Mesendoderm (in vitro differentiated cells): ENCODE data around the gene ZDHHC11B.
"Not testable (repeated sequence)": the region's sequence is repeated elsewhere in the genome, so short reads cannot be mapped to it uniquely, and the experiment has no call there.

Experiments
- DNase-seq: peaks from one replicate; pipeline ENCODE4 v3.0.0; 2013
- H2AK5ac ChIP-seq: 2 replicates; pipeline ENCODE4 v1.6.1; 2013; ENCODE audit warnings: low read length, inconsistent platforms
- H2BK120ac ChIP-seq: 2 replicates; pipeline ENCODE4 v1.6.1; 2013; ENCODE audit warnings: low read depth, mild to moderate bottlenecking, low read length, moderate library complexity, mixed read lengths
- H2BK15ac ChIP-seq: replicated peaks from 2 replicates; pipeline ENCODE4 v1.6.1; 2013; ENCODE audit warnings: low read depth, mild to moderate bottlenecking, moderate library complexity
- H2BK5ac ChIP-seq: 2 replicates; pipeline ENCODE4 v1.6.1; 2013; ENCODE audit warnings: low read length, inconsistent platforms
- H3K18ac ChIP-seq: 2 replicates; pipeline ENCODE4 v1.6.1; 2013; ENCODE audit warnings: mild to moderate bottlenecking, low read length, mixed read lengths
- H3K23ac ChIP-seq: one replicate; pipeline ENCODE4 v1.6.1; 2013; ENCODE audit warnings: low read length
- H3K27ac ChIP-seq: 2 replicates; pipeline ENCODE4 v1.5.1; 2013; ENCODE audit warnings: low read depth, mild to moderate bottlenecking, inconsistent platforms, low read length, moderate library complexity
- H3K27me3 ChIP-seq: 2 replicates; pipeline ENCODE4 v1.6.1; 2013; ENCODE audit warnings: low read length, control low read depth, mild to moderate bottlenecking, inconsistent platforms; ENCODE audit not compliant: insufficient read depth, poor library complexity
- H3K36me3 ChIP-seq: 2 replicates; pipeline ENCODE4 v1.6.1; 2013; ENCODE audit warnings: low read length, inconsistent platforms; ENCODE audit not compliant: control insufficient read depth, insufficient read depth
- H3K4ac ChIP-seq: one replicate; pipeline ENCODE4 v1.6.1; 2013; ENCODE audit warnings: low read depth, mild to moderate bottlenecking, low read length, moderate library complexity
- H3K4me1 ChIP-seq: 2 replicates; pipeline ENCODE4 v1.6.1; 2013; ENCODE audit warnings: low read depth, low read length, inconsistent platforms; ENCODE audit not compliant: control insufficient read depth
- H3K4me2 ChIP-seq: 2 replicates; pipeline ENCODE4 v1.6.1; 2013; ENCODE audit warnings: low read length
- H3K4me3 ChIP-seq: 2 replicates; pipeline ENCODE4 v1.5.1; 2013; ENCODE audit warnings: mild to moderate bottlenecking, low read length
- H3K56ac ChIP-seq: one replicate; pipeline ENCODE4 v1.6.1; 2013; ENCODE audit warnings: low read length
- H3K79me1 ChIP-seq: 2 replicates; pipeline ENCODE4 v1.6.1; 2013; ENCODE audit warnings: low read length, inconsistent platforms
- H3K79me2 ChIP-seq: 2 replicates; pipeline ENCODE4 v1.6.1; 2013; ENCODE audit warnings: mild to moderate bottlenecking, low read length; ENCODE audit not compliant: control insufficient read depth, insufficient read depth
- H3K9ac ChIP-seq: 2 replicates; pipeline ENCODE4 v1.6.1; 2013; ENCODE audit warnings: low read length, inconsistent platforms
- H4K5ac ChIP-seq: one replicate; pipeline ENCODE4 v1.6.1; 2013; ENCODE audit warnings: low read length
- H4K8ac ChIP-seq: one replicate; pipeline ENCODE4 v1.6.1; 2013; ENCODE audit warnings: low read depth, mild to moderate bottlenecking, control low read depth, low read length, moderate library complexity
- WGBS: extraction: QIAGEN DNeasy Blood & Tissue Kit; methylation state at CpG from one replicate; pipeline ENCODE4 v1.1.7; 2013; ENCODE audit warnings: low lambda C conversion rate, missing lambda C conversion rate; ENCODE audit not compliant: insufficient coverage; ENCODE audit errors: extremely low coverage; 5-methylcytosine and 5-hydroxymethylcytosine counted together

The ZDHHC11B gene

DNA sequence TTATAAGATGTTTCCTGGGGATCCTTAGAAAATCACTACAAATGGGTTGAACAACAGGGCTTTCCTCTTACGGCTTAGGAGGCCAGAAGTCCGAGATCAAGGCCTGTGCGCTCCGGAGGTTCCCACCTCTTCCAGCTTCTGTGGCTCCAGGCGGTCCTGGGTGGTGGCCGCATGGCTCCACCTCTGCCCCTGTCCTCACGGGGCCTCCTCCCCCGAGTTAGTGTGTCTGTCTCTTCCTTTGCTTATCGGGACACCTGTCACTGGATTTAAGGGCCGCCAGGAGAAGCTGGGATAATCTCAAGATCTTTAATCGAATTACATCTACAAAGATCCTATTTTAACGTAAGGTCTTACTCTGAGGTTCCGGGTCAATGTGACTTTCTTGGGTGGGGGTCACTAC is 89.1 kb downstream of the ZDHHC11B start:
- not testable (repeated sequence) for H3K4me3 ChIP-seq, DNase-seq, H3K4me2 ChIP-seq, H3K36me3 ChIP-seq, H2BK5ac ChIP-seq, H2BK15ac ChIP-seq, H2AK5ac ChIP-seq, H3K56ac ChIP-seq, H3K79me2 ChIP-seq, H4K8ac ChIP-seq, H3K23ac ChIP-seq, H3K27me3 ChIP-seq, H3K27ac ChIP-seq, H3K9ac ChIP-seq, H3K79me1 ChIP-seq, H3K18ac ChIP-seq, H4K5ac ChIP-seq, H3K4ac ChIP-seq, H3K4me1 ChIP-seq, H2BK120ac ChIP-seq
- no CpG with 5 or more reads among the region's 13 CpGs for WGBS

DNA sequence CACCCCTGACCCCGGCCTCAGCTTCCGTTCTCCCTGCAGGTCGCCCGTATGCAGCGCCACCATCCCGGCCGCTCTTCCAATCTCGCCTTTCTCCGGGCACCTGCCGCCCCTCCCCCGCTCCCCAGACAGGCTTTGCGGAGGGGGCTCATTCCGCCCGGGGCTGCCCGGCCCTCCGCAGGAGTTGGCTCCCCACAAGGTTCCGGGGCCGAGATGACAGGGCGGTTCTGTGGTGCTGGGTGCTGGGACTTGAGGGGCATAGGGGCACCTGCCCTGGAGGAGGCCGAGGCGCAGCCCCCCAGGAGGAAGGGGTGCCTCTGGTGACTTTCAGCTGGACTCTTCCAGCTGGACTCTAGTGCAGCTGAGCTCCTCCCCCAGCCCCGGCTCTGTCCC is 90.5 kb downstream of the ZDHHC11B start:
- H4K5ac ChIP-seq, H4K8ac ChIP-seq, H3K4me3 ChIP-seq, H3K9ac ChIP-seq, DNase-seq, H3K27ac ChIP-seq, H3K4me1 ChIP-seq, H3K23ac ChIP-seq, H2BK120ac ChIP-seq, H3K4me2 ChIP-seq, H3K27me3 ChIP-seq, H2BK15ac ChIP-seq, H2AK5ac ChIP-seq, H3K4ac ChIP-seq, H3K79me1 ChIP-seq, H3K79me2 ChIP-seq, H3K56ac ChIP-seq, H3K36me3 ChIP-seq, H2BK5ac ChIP-seq, H3K18ac ChIP-seq: not testable (repeated sequence)
- WGBS: no CpG with 5 or more reads among the region's 22 CpGs

DNA sequence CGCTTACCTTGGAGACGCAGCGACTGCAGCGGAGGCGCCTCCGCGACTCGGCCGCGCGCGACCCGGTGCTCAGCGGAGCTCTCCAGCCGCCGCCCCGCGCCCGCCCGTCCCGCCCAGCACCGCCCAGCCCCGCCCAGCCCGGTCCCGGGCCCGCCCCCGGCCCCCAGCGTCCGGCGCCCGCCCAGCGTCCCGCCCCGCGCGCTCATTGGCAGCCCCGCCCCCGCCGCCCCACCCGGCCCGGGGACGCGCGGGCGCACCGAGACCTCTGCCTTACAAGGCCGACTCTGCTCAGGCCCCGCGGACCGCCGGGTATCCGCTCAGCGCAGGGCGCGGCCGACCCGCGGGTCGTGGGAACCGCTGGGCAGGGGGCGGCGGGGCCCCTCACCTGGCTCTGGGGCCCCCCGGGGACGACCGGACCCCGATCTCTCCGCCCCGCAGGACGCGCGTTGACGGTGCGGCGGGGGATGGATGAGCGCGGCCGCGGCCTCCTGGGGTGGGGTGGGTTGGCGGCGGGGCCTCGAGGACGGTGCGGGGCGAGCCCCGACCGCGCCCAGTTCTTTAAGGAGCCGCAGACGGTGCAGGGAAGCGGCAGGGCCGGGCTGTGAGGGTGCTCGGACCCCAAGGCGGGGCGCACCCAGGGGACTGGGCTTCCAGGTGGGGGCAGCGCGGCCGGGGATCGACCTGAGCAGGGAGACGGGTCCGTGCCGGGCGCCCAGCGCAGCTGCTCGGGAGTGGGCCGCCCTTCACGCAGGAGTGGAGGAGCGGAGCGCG is 91.1 kb downstream of the ZDHHC11B start, which contains the start of gene TPPP:
TPPP (minus strand) TSS at position 82 of the 771 bp plus-strand sequence. CDS start 15,292 bp downstream, outside the sequence.
- H4K8ac ChIP-seq, H3K79me2 ChIP-seq, H3K9ac ChIP-seq, H3K56ac ChIP-seq, H2BK120ac ChIP-seq, H4K5ac ChIP-seq, H3K23ac ChIP-seq, H3K4me1 ChIP-seq, H2BK15ac ChIP-seq, H3K4ac ChIP-seq, H3K27me3 ChIP-seq, H2AK5ac ChIP-seq, H3K27ac ChIP-seq, H3K4me3 ChIP-seq, H3K36me3 ChIP-seq, H3K4me2 ChIP-seq, H3K79me1 ChIP-seq, H2BK5ac ChIP-seq: not testable (repeated sequence)
- no CpG with 5 or more reads among the region's 109 CpGs for WGBS
- peak within 1 kb of the TSS; percentile 39 for H3K18ac ChIP-seq
- peak; percentile 46 for DNase-seq

DNA sequence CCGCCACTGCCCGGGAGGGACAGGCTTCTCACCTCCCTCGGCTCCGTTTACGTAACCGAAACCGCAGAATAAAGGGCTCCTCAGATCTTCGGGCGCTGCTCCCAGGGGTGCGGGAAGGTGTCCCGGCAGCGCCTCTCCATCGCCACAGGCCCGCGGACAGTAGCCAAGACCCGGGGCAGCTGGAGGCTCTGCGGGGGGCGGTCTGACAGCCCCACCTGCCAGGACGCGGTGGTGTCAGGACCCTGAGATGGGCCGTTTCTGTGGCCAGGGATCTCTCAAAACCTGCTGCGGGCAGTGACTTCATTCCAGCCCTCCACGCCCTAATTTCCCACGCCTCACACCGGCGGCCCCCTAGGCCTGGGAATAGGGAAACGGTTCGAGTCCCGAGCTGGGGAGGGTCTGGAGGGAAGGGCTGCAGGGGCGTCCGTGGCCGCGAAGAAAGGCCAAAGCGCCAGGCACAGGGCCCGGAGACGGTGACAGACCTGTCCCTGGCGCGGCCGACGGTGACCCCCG is 91.9 kb downstream of the ZDHHC11B start:
- H4K5ac ChIP-seq, H3K4me1 ChIP-seq, H4K8ac ChIP-seq, H3K4me3 ChIP-seq, H3K4ac ChIP-seq, H3K27ac ChIP-seq, H3K9ac ChIP-seq, H3K36me3 ChIP-seq, H3K4me2 ChIP-seq, H3K56ac ChIP-seq, H3K18ac ChIP-seq, H3K27me3 ChIP-seq, H3K79me1 ChIP-seq, H2AK5ac ChIP-seq, H3K79me2 ChIP-seq, DNase-seq, H3K23ac ChIP-seq, H2BK5ac ChIP-seq, H2BK15ac ChIP-seq, H2BK120ac ChIP-seq: not testable (repeated sequence)
- no CpG with 5 or more reads among the region's 41 CpGs for WGBS

DNA sequence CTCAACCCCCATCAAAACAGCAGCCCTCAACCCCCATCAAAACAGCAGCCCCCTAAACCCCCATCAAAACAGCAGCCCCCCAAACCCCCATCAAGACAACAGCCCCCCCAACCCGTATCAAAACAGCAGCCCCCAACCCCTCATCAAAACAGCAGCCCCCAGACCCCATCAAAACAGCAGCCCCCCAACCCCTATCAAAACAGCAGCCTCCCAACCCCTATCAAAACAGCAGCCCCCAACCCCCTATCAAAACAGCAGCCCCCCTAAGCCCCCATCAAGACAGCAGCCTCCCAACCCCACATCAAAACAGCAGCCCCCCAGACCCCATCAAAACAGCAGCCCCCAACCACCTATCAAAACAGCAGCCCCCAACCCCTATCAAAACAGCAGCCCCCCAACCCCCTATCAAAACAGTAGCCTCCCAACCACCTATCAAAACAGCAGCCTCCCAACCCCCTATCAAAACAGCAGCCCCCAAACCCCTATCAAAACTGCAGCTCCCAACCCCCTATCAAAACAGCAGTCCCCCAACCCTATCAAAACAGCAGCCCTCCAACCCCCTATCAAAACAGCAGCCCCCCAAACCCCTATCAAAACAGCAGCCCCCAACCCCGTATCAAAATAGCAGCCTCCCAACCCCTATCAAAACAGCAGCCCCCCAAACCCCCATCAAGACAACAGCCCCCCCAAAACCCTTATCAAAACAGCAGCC is 92.6 kb downstream of the ZDHHC11B start:
- Histone ChIP-seq H3K4ac (no peak overlapping the region), H3K27me3 (no peaks in the 10 kb centered on the region), H3K79me2 (no peaks in the 10 kb centered on the region), H3K4me3 (no peak overlapping the region), H3K27ac (no peak overlapping the region), H3K23ac (no peak overlapping the region), H3K56ac (no peak overlapping the region), H2BK5ac (no peak overlapping the region), H2AK5ac (no peak overlapping the region), H2BK120ac (no peak overlapping the region), H3K36me3 (no peaks in the 10 kb centered on the region), H3K4me1 (no peaks in the 10 kb centered on the region), H4K5ac (no peak overlapping the region), H3K79me1 (no peaks in the 10 kb centered on the region), H3K4me2 (no peak overlapping the region), H3K9ac (no peak overlapping the region), H3K18ac (no peak overlapping the region), H2BK15ac (no peak overlapping the region), H4K8ac (no peak overlapping the region)
- no CpG with 5 or more reads among the region's 2 CpGs for WGBS
- DNase-seq: no peak
